Stimulated activated CD4-positive, alpha-beta T cell treated with anti-CD3 and anti-CD28 coated beads, TNF-alpha, amount 100 ng/mL, for 24 hours (primary cell): ENCODE measurements around the gene NT5E.
"Not testable (repeated sequence)": the region's sequence is repeated elsewhere in the genome, so short reads cannot be mapped to it uniquely, and the experiment has no call there.

ENCODE experiments used
- DNase-seq, 3 experiments: peaks; one replicate each; pipeline ENCODE4 v3.0.0-alpha.2; 2020; ENCODE audit warnings: low read depth in 3 of 3

The NT5E gene

GRCh38 chr6:85449818-85450759, at the start of gene NT5E:
NT5E (plus strand) TSS chr6:85450083; CDS start chr6:85450140, 57 bp downstream.
- peak in 1 of 3 experiments; percentile 26 for DNase-seq

DNA sequence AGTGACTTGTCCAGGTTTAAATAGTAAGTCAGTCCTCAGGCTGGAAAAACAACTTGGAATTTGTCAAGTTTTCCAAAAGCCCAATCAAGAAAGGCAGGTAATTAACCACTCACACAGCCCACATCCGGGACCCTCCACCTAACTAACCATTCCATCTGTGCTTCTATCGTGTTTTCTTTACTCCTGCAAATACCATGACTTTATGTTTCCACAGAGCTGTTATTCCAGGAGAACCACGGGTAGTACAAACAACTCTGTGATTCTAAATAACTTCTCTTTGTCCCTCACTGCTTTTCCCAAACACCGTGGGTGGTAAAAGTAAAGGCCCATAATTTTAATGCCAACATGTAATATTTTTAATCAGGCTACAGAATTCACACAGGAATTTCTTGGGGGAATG, 49.6 kb upstream of the NT5E start:
- DNase-seq, result no peak

DNA sequence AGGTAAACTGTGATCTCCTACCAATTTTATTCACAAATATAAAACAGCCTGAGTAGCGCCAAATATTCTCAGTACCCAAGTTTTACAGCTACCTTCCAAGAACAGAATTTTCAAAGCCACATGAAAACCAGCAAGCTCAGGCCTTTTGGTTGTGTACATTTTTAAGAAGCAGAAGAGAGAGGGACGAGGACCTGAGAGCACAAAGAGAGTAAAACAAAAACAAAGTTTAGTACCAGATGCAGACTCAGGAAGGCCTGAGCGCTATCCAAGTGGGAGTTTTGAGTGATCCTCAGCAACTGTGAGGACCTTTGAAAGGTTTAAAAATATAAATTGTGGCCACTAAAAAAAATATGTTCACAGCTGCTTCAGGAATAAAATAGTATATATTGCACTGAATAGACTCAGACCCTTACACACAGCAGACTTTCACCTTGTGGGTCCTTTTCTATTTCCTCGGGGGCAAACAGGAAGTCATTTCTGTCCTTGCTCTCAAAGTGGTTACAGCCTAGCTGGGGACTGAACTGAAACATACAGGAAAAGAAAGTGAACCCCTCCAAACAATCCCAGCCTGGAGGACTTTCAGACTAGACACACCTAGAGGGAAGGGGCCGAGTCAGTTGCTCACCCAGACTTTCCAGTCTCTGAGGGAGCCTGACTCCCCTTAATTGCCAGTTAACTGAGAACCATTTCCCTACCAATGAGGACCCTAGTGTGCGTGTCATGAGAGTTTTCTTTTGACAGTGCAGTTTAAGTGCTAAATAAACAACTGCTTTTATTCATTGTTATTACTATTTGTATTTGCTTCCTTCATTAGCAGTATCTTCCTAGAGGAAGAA, 48.5 kb upstream of the NT5E start:
- DNase-seq, result no peak

- DNase-seq, result no peak
Measured at GRCh38 chr6:85402071-85402470, 47.8 kb upstream of the NT5E start.

GRCh38 chr6:85402922-85403321, 47.0 kb upstream of the NT5E start:
- no peak for DNase-seq

DNA sequence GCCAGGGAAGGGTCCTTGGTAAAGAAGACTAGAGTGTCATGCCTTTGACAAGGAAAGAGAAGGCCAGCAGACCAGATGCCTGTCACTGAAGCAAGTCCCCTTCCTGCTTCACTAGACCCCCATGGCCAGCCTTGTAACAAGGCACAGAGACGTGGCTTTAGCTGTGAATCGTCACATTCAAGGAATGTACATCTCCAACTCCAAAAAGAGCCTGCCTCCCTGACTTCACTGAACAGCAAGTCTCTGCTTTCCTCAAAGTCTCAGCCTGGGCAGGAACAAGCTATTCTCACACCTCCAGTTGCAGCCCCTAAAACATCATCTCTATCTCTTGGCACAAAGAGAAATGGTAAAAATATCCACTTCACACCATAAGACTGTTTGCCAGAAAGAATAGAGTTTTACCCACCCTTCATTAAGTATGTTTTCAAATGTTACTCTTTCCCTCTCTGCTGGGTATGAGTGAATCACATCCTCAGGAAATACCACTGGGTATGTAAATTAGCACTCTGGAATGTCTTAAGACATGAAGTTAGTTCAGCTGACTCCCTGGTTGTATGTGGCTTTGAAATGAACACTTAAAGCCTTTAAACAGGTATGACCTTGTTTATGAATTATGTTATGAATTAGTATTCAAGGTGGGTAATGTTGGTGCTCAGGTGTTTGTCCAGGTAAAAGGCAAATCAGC, 46.4 kb upstream of the NT5E start:
- DNase-seq, result no peak

- DNase-seq, result not testable (repeated sequence)
Measured at GRCh38 chr6:85404016-85404563, 45.8 kb upstream of the NT5E start.

DNA sequence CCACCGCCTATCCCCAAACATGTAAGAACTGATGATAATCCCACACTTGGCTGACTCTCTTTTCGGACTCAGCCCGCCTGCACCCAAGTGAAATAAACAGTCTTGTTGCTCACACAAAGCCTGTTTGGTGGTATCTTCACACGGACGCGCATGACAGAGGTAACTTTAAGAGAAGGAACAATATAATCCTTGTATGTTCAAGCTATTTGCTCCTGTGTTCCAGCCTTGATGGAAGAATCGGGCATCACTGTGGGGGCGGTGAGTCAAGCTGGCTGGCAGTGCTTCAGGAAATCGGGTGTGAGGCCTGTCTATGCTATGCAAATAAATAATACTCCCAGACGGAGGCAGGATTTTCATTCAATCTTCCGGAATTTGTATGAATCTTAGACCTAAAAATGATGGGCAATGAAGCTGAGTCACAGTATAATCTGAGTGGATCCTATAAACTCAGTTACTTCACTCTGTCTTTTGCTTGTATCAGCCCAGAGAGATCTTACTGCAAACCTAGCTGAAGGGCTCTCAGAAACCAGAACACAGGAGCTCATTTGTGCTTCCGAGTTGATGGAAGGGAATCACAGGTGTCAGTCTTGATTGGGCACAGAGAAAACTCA, 45.2 kb upstream of the NT5E start:
- no peak for DNase-seq

DNA sequence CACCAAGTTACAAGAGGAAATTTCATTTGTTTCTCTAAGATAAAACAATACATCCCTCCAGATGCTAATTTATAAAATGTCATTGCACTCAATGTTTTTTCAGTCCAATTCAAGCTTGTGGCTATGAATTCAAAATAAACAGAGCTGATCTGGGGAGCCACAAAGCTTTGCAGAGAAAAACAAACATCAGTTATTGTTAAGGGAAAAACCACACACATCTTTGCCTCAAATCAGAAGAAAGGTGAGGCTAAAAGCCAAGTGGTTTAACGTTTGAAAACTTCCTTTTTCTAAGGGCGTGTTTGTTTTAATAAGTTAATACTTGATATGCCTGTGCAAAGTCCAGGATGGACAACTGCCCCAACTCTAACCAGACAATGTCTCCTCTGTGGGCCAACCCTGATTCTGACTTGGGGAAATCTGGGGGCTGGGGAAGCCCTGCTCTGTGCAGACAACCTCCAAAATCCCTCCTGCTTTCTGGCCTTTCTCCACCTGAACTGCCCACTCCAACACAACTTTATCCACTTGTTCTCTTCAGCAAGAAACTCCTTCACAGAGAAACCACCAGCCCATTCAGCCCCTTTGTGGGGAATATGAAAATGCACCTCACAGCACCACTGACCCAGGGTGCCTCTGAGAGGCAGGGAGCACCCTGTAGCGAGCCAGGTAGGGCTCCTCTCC, 44.6 kb upstream of the NT5E start:
- DNase-seq, result no peak

- DNase-seq, result no peak
Measured at GRCh38 chr6:85405853-85406198, 44.1 kb upstream of the NT5E start.

DNA sequence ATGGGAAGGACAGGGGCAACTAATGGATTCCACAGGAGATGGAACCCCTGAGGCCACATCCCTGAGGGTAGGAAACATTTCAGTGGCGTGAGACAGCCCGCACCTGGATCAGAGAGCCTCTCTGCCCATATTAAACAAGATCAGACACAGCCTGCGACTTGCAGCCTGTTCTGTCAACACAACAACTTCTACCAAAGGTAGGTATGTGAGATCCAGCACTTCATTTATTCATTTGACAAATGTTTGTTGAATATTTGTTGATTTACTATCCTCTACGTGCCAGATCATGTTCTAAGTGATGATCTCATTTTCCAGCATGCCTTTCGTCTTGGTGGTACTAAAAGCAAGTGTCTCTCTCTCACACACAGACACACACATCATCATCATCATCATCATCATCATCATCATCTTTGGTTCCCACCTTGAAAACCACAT, 43.2 kb upstream of the NT5E start:
- no peak for DNase-seq

DNA sequence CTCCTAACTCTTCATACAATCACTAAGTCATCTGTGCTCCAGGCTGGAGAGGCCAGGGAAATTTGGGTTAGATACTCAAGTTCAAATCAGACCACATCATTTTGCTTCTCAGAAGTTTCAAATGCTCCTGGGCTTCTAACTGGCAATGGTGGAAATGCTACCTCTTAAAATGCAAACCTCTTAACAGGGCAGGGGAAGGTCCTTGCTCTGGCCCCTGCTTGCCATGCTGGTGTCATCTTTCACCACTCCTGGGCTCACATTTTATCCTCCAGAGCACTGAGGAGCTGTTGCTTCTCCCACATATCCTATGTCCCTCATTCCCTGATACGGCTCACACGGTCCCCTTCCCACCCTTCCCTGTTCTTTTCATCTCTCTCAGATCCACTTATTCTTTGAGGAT, 41.8 kb upstream of the NT5E start:
- DNase-seq, result no peak

GRCh38 chr6:85412911-85413430, 36.9 kb upstream of the NT5E start:
- no peak for DNase-seq

DNA sequence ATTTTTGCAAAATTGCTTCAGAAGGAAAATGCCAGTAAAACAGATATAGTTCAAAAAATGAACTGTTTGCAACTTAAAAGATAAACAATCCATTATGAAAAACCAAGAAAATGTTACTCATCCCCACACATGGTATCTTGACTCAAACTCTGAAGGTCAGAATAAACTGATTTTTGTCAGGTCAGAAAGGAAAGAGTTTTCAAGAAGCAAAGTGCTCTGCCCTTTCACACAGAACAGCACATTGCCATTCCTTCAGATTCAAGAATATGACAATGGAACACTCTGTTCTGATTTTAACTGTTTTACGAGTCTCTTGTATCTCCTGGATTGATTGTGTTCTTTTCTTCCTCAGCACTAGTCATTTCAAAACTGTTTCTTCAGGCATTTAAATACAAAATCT, 33.8 kb upstream of the NT5E start:
- no peak for DNase-seq

GRCh38 chr6:85416766-85417165, 33.1 kb upstream of the NT5E start:
- no peak for DNase-seq

DNA sequence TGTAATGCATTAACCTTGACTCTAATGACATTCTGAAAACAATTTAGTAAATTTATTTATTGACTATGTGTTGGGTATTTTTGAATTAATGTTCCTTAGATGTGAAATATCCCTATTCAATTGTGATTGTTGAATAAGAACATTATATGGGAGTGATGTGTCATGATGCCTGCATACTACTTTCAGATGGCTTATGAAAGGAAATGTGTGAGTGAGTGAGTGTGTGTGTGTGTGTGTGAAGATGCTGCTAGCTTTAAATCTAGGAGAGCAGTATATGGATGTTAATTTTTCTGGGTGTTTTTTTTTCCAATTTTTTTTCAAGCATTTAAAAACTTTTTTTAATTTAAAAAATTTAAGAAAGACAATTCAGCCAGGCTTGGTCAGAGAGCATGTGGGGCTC, 32.5 kb upstream of the NT5E start:
- no peak for DNase-seq

DNA sequence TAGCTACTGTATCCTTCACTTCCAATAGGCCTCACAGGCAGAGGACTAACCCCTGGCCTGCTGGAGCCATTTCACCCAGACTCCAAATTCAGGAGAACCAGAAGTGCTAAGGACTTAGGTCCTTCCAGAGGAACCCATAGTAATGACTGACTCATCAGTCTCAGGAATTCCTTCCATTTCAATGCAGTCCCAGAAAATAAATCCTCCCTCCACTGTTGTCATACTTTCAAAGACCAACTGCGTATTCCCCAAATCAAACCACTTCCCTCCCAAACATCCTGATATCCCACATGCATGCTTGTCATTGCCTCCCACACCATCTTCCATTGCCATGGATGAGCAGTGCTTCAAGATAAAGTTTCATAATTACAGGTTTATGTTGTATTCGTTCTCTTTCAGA, 31.8 kb upstream of the NT5E start:
- DNase-seq, result no peak

GRCh38 chr6:85419046-85419759, 30.7 kb upstream of the NT5E start:
- DNase-seq, result no peak

DNA sequence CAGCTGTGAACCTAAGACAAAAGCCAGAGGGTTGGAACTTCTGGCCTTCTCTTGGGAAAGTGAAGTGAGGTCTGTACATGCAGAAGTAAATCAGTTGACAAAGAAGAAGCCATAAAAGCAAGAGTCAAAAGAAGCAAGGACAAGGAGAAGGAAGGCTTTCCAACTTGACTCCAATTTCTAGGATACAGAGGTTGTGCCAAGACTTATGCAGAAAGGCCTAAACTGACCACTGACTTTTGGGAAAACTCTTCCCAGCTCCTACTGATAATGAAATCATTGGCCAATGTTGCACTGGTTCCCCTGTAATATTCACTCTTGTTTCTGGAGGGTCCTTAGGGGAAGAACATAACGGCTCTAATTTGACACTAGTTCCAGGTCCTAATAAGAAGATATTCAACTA, 29.3 kb upstream of the NT5E start:
- no peak for DNase-seq

DNA sequence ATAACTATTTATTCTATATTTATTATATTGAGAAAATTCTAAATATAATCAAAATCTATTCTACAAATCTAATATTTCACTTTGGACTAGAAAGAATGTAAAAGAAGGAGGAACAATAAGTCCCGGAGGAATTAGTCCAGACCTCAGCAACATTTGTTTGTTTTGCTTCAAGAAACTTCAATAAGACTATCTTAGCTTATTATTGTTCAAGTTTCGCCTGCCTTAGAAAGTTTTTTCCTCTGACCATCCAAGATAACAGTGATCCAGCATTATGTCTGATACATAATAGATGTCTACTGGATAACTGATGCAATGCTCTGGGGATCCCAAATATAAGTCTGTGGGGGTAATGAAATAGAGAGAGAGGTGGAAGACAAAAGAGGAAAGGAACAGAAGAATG, 28.7 kb upstream of the NT5E start:
- no peak for DNase-seq
